Measurements from ENCODE around the gene TGOLN2.
"Not testable (repeated sequence)": the region's sequence is repeated elsewhere in the genome, so short reads cannot be mapped to it uniquely, and the experiment has no call there.

Gene TGOLN2

DNA sequence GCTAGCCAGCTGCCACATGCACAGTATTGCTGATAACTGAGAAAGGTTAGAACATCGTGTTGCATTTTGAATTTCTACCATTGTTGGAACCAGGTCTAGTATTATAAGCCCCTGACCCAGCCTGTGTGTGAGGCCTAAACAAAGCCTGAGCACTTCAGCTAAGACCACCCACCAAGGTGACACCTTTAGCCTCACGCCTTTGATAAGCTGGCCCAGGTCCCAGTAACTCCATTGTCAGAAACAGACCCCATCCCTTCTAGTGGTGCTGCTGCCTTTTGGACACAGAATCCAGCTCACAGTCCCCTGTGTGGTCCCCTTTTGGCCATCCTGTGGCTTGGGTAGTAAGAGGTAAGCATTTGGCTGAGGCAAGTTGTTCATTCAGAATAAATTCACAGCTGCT is 28.4 kb upstream of the TGOLN2 start:
- Histone ChIP-seq H3K4me3 (ENCODE audit: insufficient read depth, low read depth, low read length, poor library complexity, severe bottlenecking) (no peak overlapping the region), H3K9me3 (ENCODE audit: control insufficient read depth, low read length) (no peaks in the 10 kb centered on the region), H3K27ac (ENCODE audit: insufficient read depth, low read length, poor library complexity, severe bottlenecking) (no peak overlapping the region), H3K27me3 (replicated peaks; ENCODE audit: control insufficient read depth, insufficient read depth, low read length, poor library complexity, severe bottlenecking) (no peaks in the 10 kb centered on the region), H3K36me3 (ENCODE audit: control insufficient read depth, insufficient read depth, low read length) (peaks cover 7% of the 10 kb centered on the region), H3K4me1 (ENCODE audit: control insufficient read depth, insufficient read depth, low read length, poor library complexity, severe bottlenecking) (peaks cover 23% of the 10 kb centered on the region)
- no peak for DNase-seq

DNA sequence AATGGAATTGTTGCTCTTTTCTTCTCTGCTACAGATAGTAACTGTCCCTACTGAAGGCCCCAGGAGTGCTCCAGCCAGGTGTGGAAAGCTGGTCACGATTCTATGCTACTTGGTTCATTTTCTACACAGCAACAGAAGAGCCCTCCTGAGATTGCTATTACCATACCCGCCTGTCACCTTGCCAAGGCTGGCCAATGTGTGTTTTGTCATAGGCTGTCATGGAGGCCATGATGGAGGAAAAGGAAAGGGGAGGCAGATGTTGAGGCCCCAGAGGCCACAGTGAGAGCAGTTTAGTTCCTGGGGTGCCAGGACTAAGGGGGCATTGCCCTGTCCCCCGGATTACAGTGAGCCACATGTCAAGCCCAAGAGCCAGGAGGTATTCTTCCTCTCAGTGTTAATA is 27.7 kb upstream of the TGOLN2 start:
- no peak for DNase-seq
- Histone ChIP-seq H3K4me3 (ENCODE audit: insufficient read depth, low read depth, low read length, poor library complexity, severe bottlenecking) (peak overlapping the region; percentile 83), H3K36me3 (ENCODE audit: control insufficient read depth, insufficient read depth, low read length) (peaks cover 8% of the 10 kb centered on the region)

DNA sequence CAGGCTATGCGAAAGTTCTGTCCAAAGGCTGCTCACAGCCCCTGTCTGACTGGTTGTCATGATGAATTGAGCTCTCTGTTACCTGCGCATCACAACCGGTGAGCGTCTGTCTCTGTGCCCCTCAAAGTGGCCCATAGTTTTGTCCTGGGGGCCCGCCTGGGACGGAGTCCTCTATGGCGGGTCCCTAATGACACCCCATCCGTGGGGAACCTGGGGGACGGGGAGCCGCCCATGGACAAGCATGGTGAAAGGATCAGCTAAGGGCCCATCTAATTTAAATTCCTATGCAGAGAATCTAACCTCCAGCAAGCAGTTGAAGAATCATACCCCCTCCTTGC is 27.3 kb upstream of the TGOLN2 start:
- DNase-seq = no peak
- Histone ChIP-seq H3K27ac (ENCODE audit: insufficient read depth, low read length, poor library complexity, severe bottlenecking) (peak overlapping the region; percentile 87), H3K36me3 (ENCODE audit: control insufficient read depth, insufficient read depth, low read length) (peaks cover 12% of the 10 kb centered on the region), H3K27me3 (replicated peaks; ENCODE audit: control insufficient read depth, insufficient read depth, low read length, poor library complexity, severe bottlenecking) (no peaks in the 10 kb centered on the region), H3K4me1 (ENCODE audit: control insufficient read depth, insufficient read depth, low read length, poor library complexity, severe bottlenecking) (peaks cover 23% of the 10 kb centered on the region), H3K9me3 (ENCODE audit: control insufficient read depth, low read length) (no peaks in the 10 kb centered on the region), H3K4me3 (ENCODE audit: insufficient read depth, low read depth, low read length, poor library complexity, severe bottlenecking) (peak overlapping the region; percentile 83)

More for the DNA sequence above, 27.7 kb upstream of the TGOLN2 start:
- peaks cover 23% of the 10 kb centered on the region for H3K4me1 ChIP-seq (ENCODE audit: control insufficient read depth, insufficient read depth, low read length, poor library complexity, severe bottlenecking)
- no peaks in the 10 kb centered on the region for H3K9me3 ChIP-seq (ENCODE audit: control insufficient read depth, low read length)
- H3K27ac ChIP-seq (ENCODE audit: insufficient read depth, low read length, poor library complexity, severe bottlenecking) = no peak overlapping the region
- H3K27me3 ChIP-seq (replicated peaks; ENCODE audit: control insufficient read depth, insufficient read depth, low read length, poor library complexity, severe bottlenecking) = no peaks in the 10 kb centered on the region

DNA sequence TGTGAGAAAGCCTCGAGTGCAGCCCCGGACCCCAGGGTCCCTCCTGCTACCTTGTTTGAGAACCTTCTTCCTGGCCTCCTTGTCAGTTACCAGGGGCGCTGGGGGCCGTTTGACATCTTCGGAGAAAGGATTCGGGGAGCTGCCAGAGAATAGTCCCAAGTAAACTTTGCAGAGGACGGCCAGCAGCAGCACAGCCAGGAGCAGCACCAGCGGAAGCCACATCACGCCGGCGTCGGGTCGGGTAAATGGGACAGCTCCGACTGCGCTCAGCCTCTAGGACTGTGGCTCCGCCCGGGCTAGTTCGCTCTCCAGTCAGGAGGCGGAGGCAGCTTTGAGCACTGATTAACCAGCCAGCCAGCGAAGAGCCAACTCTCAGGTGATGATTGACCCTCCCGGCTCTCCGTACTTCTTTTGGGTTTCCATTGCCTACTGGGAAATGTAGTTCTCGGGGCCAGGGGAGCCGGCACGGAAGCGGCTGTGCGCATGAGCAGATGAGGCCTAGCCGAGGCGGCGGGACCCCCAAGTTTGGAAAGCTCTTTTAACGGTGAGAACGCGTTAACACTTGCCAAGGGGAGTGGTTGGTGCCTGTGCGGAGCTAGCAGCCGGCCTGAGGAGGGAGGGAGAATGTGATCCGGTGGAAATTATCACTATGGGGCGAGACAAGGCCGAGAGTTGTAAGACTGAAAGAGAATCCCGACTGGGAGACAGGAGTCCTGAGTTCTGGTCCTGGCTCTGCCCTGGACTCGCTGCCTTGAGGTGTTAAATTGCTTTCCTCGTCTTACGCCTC is 26.7 kb upstream of the TGOLN2 start, which contains the start of the genes ELMOD3 and RETSAT:
Gene ELMOD3 (plus strand): TSS at position 484 of the 787 bp plus-strand sequence. CDS start 2,430 bp downstream, outside the sequence.
Gene RETSAT (minus strand): TSS at position 243 of the 787 bp plus-strand sequence. CDS start 21 bp downstream, at position 222.
- peak; percentile 93 to 98 (median 95) for DNase-seq
- Histone ChIP-seq H3K4me3 (ENCODE audit: insufficient read depth, low read depth, low read length, poor library complexity, severe bottlenecking) (peak within 1 kb of the TSS; percentile 83), H3K27ac (ENCODE audit: insufficient read depth, low read length, poor library complexity, severe bottlenecking) (peak within 1 kb of the TSS; percentile 87)

DNA sequence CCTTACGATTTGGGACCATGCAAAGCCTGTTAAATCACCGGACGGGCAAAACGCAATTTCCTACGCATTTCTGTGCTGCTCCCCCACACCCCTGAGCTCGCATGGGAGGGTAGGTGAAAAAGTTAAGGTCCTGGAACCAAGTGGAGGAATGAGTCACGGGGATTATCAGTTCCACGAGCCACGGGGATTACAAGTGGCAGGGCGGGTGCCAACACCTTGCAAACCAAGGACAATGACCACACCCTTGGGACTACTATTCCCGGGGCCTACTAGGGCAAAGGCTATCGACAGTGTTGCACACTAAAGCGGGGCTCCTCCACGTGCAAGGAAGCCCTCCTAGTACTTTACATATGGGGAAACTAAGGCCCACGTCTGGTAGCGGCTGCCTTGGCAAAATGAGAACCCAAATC is 26.1 kb upstream of the TGOLN2 start:
- H3K4me1 ChIP-seq (ENCODE audit: control insufficient read depth, insufficient read depth, low read length, poor library complexity, severe bottlenecking) = peaks cover 23% of the 10 kb centered on the region
- H3K27ac ChIP-seq (ENCODE audit: insufficient read depth, low read length, poor library complexity, severe bottlenecking) = peak overlapping the region; percentile 87
- H3K9me3 ChIP-seq (ENCODE audit: control insufficient read depth, low read length) = no peaks in the 10 kb centered on the region
- H3K36me3 ChIP-seq (ENCODE audit: control insufficient read depth, insufficient read depth, low read length) = peaks cover 23% of the 10 kb centered on the region
- peak in 1 of 3 donors; percentile 2 for DNase-seq
- H3K4me3 ChIP-seq (ENCODE audit: insufficient read depth, low read depth, low read length, poor library complexity, severe bottlenecking) = peak overlapping the region; percentile 83
- H3K27me3 ChIP-seq (replicated peaks; ENCODE audit: control insufficient read depth, insufficient read depth, low read length, poor library complexity, severe bottlenecking) = no peaks in the 10 kb centered on the region

More for the DNA sequence above, 26.7 kb upstream of the TGOLN2 start, which contains the start of the genes ELMOD3 and RETSAT:
- Histone ChIP-seq H3K27me3 (replicated peaks; ENCODE audit: control insufficient read depth, insufficient read depth, low read length, poor library complexity, severe bottlenecking) (no peaks in the 10 kb centered on the region), H3K4me1 (ENCODE audit: control insufficient read depth, insufficient read depth, low read length, poor library complexity, severe bottlenecking) (peaks cover 23% of the 10 kb centered on the region), H3K9me3 (ENCODE audit: control insufficient read depth, low read length) (no peaks in the 10 kb centered on the region), H3K36me3 (ENCODE audit: control insufficient read depth, insufficient read depth, low read length) (peaks cover 18% of the 10 kb centered on the region)

DNA sequence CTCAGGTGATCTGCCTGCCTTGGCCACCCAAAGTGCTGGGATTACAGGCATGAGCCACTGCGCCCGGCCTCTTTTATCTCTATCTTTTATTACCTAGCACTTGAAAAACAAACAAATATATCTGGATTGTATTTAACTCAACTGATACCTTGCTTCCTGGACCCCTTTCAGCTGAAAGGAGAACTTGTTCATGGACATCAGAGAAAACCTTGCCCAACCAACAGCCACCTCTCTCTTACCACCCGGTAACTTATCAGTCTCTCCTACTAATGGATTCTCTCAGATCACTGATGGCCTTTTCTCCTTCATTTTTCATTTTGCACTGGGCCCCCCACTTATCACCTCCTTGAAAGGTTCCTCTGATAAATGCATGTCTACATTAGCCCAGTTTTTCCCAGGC is 19.8 kb upstream of the TGOLN2 start:
- Histone ChIP-seq H3K27me3 (replicated peaks; ENCODE audit: control insufficient read depth, insufficient read depth, low read length, poor library complexity, severe bottlenecking) (no peaks in the 10 kb centered on the region), H3K9me3 (ENCODE audit: control insufficient read depth, low read length) (no peaks in the 10 kb centered on the region), H3K27ac (ENCODE audit: insufficient read depth, low read length, poor library complexity, severe bottlenecking) (no peak overlapping the region), H3K4me1 (ENCODE audit: control insufficient read depth, insufficient read depth, low read length, poor library complexity, severe bottlenecking) (no peaks in the 10 kb centered on the region), H3K4me3 (ENCODE audit: insufficient read depth, low read depth, low read length, poor library complexity, severe bottlenecking) (no peak overlapping the region), H3K36me3 (ENCODE audit: control insufficient read depth, insufficient read depth, low read length) (peaks cover 57% of the 10 kb centered on the region)
- DNase-seq = no peak

DNA sequence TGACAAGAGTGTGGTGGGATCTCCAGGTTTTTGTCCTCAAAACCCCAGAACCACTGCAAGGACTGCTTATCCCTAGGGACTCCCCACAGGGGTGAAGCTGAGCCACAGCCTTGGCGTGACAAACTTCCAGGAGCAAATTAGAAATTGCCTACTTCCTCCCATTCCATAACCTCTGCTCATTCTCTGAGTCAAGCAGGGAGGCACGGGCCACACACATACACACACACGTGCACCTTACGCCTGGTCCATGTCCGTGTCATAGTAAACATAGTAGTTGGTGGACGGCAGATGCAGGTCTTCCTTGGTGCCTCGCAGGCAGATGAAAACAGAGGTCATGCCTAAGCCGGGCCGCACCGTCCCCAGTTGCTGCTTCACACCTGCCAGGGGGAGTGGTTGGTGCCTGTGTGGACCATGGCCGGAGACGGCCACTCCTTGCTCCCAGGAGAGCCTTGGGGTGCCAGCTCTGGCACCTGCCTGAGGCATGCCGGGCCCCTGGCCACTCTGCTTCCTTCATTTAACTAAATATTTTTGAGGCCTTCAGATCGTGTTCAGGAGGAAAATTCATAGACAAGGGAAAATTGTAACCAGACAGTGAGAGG is 16.7 kb upstream of the TGOLN2 start:
- no peak for DNase-seq
- no peaks in the 10 kb centered on the region for H3K27me3 ChIP-seq (replicated peaks; ENCODE audit: control insufficient read depth, insufficient read depth, low read length, poor library complexity, severe bottlenecking)
- no peak overlapping the region for H3K4me3 ChIP-seq (ENCODE audit: insufficient read depth, low read depth, low read length, poor library complexity, severe bottlenecking)
- peaks cover 42% of the 10 kb centered on the region for H3K36me3 ChIP-seq (ENCODE audit: control insufficient read depth, insufficient read depth, low read length)
- no peak overlapping the region for H3K27ac ChIP-seq (ENCODE audit: insufficient read depth, low read length, poor library complexity, severe bottlenecking)
- no peaks in the 10 kb centered on the region for H3K4me1 ChIP-seq (ENCODE audit: control insufficient read depth, insufficient read depth, low read length, poor library complexity, severe bottlenecking)
- H3K9me3 ChIP-seq (ENCODE audit: control insufficient read depth, low read length) = no peaks in the 10 kb centered on the region

DNA sequence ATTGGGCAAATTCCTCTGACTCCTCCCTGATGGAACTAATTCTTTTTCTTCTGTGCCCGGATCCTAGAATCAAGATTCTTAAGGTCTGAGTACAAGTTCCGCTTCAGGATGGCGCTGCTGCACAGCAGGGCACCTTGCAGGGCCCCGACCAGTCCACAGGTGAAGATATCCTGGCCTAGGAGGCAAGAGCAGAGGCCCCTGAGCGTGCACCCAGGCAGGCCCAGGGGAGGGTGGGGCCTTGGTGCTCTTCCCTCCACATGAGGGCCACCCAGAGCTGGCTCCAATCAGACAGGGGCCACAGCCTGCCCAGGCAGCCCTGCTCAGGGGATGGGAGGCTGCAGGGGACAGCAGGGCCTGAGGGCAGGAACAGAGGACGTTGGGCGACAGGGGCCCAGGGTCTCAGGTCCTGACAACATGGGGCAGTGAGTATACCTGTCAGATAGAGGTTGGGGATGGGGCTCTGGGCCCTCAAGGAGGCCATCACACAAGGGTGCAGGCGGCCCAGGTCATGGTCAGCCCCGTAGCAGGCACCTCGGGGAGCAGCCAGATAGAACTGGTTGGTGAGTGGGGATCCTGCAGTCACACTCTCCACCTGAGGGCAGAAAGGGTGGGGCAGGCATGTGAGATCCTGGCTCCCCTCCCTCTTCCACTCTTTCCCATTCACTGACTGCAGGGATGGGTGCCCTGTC is 15.6 kb upstream of the TGOLN2 start:
- not testable (repeated sequence) for H3K27me3 ChIP-seq (replicated peaks; ENCODE audit: control insufficient read depth, insufficient read depth, low read length, poor library complexity, severe bottlenecking); H3K4me3 ChIP-seq (ENCODE audit: insufficient read depth, low read depth, low read length, poor library complexity, severe bottlenecking); H3K9me3 ChIP-seq (ENCODE audit: control insufficient read depth, low read length); H3K27ac ChIP-seq (ENCODE audit: insufficient read depth, low read length, poor library complexity, severe bottlenecking); DNase-seq; H3K4me1 ChIP-seq (ENCODE audit: control insufficient read depth, insufficient read depth, low read length, poor library complexity, severe bottlenecking)
- peaks cover 37% of the 10 kb centered on the region for H3K36me3 ChIP-seq (ENCODE audit: control insufficient read depth, insufficient read depth, low read length)

DNA sequence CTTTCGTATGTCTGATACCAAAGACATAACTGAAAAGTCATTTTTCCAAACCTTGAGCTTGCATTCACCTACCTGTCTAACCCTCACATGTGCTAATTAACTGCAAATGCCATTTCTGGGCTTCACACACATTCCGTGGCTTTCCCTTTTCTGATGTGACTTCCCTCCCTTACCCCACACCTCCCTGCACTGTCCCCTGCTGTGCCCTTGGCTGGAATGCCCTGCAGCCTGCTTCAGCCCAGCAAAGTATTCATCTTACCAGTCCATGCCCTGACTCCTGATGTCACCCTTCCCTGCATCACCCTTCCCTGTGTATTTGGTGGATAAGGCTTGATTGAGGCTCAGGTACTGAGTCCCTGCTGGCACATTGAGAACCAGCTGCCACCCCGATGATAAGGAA is 14.4 kb upstream of the TGOLN2 start:
- no peak overlapping the region for H3K4me3 ChIP-seq (ENCODE audit: insufficient read depth, low read depth, low read length, poor library complexity, severe bottlenecking)
- no peaks in the 10 kb centered on the region for H3K9me3 ChIP-seq (ENCODE audit: control insufficient read depth, low read length)
- no peaks in the 10 kb centered on the region for H3K27me3 ChIP-seq (replicated peaks; ENCODE audit: control insufficient read depth, insufficient read depth, low read length, poor library complexity, severe bottlenecking)
- no peak overlapping the region for H3K27ac ChIP-seq (ENCODE audit: insufficient read depth, low read length, poor library complexity, severe bottlenecking)
- H3K36me3 ChIP-seq (ENCODE audit: control insufficient read depth, insufficient read depth, low read length) = peaks cover 31% of the 10 kb centered on the region
- DNase-seq = no peak
- H3K4me1 ChIP-seq (ENCODE audit: control insufficient read depth, insufficient read depth, low read length, poor library complexity, severe bottlenecking) = no peaks in the 10 kb centered on the region
